Smooth muscle cell (in vitro differentiated cells): ENCODE data around the gene TIGD1. TPM values are rescaled to one million over a fixed set of nuclear protein-coding genes. Genes with fewer than 3 reads are reported as not detected.

Source experiments
- DNase-seq: peaks from one replicate; lab custom pipeline; 2025; ENCODE audit not compliant: unreplicated experiment; lab: John Stamatoyannopoulos, UW
- H2AFZ ChIP-seq: fragments of 200-600 bp; sonication (generic); 2 replicates; pipeline ENCODE4 v1.6.0; 2016; ENCODE audit warnings: antibody characterized with exemption, low read depth, mild to moderate bottlenecking
- H3F3A ChIP-seq: fragments of 200-600 bp; sonication (generic); 2 replicates; pipeline ENCODE4 v1.6.0; 2017; ENCODE audit warnings: antibody characterized with exemption, low read depth
- H3K27ac ChIP-seq: fragments of 200-600 bp; sonication (generic); 2 replicates; pipeline ENCODE4 v1.5.1; 2016; ENCODE audit warnings: low read depth, mild to moderate bottlenecking
- H3K27me3 ChIP-seq: fragments of 200-600 bp; sonication (generic); 2 replicates; pipeline ENCODE4 v1.6.1; 2016; ENCODE audit warnings: low read depth, mild to moderate bottlenecking
- H3K36me3 ChIP-seq: fragments of 200-600 bp; sonication (generic); 2 replicates; pipeline ENCODE4 v1.5.1; 2016; ENCODE audit warnings: low read depth
- H3K4me1 ChIP-seq: fragments of 200-600 bp; sonication (generic); 2 replicates; pipeline ENCODE4 v1.5.1; 2016; ENCODE audit warnings: low read depth
- H3K4me2 ChIP-seq: fragments of 200-600 bp; sonication (generic); 2 replicates; pipeline ENCODE4 v1.6.0; 2016; ENCODE audit warnings: mild to moderate bottlenecking
- H3K4me3 ChIP-seq: fragments of 200-600 bp; sonication (generic); 2 replicates; pipeline ENCODE4 v1.5.1; 2016; ENCODE audit warnings: mild to moderate bottlenecking
- H3K79me2 ChIP-seq: fragments of 200-600 bp; sonication (generic); 2 replicates; pipeline ENCODE4 v1.6.0; 2016; ENCODE audit warnings: low read depth, mild to moderate bottlenecking
- H3K9ac ChIP-seq: fragments of 200-600 bp; sonication (generic); 2 replicates; pipeline ENCODE4 v1.6.0; 2016; ENCODE audit warnings: low read depth
- H3K9me3 ChIP-seq: fragments of 200-600 bp; sonication (generic); replicated peaks from 2 replicates; pipeline ENCODE4 v1.5.1; 2016; ENCODE audit warnings: low read depth
- H4K20me1 ChIP-seq: fragments of 200-600 bp; sonication (generic); 2 replicates; pipeline ENCODE4 v1.6.0; 2016; ENCODE audit warnings: low read depth
- CTCF ChIP-seq: fragments of 200-600 bp; sonication (generic); IDR thresholded peaks from 2 replicates; pipeline ENCODE4 v1.5.1; 2017; ENCODE audit warnings: borderline replicate concordance, mild to moderate bottlenecking, antibody characterized with exemption; ENCODE audit not compliant: insufficient read depth, poor library complexity, severe bottlenecking
- WGBS: methylation state at CpG from one replicate; pipeline ENCODE4 v1.1.7; 2016; ENCODE audit warnings: low lambda C conversion rate; 5-methylcytosine and 5-hydroxymethylcytosine counted together
- polyA plus RNA-seq: library from polyadenylated mRNA; unstranded; fragments of >200 nt; fragmentation: Nextera tagmentation; extraction: Ambion mirVana; gene quantifications from 2 replicates; pipeline ENCODE4 v1.2.1, GENCODE V29; 2016
- total RNA-seq: library from RNA; depleted of rRNA; stranded (reverse); fragments of >200 nt; gene quantifications from 2 replicates; pipeline ENCODE4 v1.2.3, GENCODE V29; 2014

The TIGD1 gene
- total and polyA plus RNA-seq, 2 experiments from 2014 or later, result 2.9 to 8.1 TPM

GRCh38 chr2:232593982-232594381 is 43.6 kb upstream of the TIGD1 start:
- TF ChIP-seq CTCF, result no peak
- no peak overlapping the region for H3K4me3 ChIP-seq
- 70% methylated on average over 7 of the region's 7 CpGs for WGBS

DNA sequence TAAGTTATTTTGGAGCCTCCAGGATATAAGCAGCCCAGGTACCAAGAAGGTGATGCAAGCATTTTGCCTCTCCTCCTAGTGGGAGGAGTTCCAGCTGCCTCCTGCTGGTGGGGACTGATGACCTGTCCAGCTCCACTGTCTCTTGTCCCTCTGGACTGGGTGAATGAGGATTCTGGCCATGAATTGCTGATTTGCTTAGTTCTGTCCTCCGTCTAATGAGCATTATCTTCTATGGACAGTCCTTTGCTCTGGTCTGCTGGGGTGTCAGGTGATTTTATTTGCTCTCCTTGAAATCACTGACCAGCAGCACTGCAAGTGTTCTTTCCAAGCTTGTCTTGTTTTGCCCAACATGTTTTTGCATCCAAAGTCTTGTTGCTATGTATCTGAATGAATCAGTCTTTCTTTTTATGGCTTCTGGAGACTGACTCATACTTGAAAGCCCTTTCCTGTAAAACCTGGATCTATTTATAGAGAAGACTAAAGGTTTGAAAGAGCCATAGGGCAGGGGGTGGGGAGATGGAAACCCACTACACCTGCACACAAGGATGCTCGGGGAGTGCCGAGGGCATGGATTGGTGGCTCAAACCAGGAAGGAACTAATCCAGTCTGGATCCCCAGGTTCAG is 42.5 kb upstream of the TIGD1 start:
- Histone ChIP-seq H3K36me3 (no peaks in the 10 kb centered on the region), H3K27me3 (no peaks in the 10 kb centered on the region), H3K4me1 (no peaks in the 10 kb centered on the region), H3F3A (no peaks in the 10 kb centered on the region), H3K27ac (peak overlapping the region; percentile 92), H4K20me1 (no peaks in the 10 kb centered on the region), H3K4me3 (no peak overlapping the region), H3K9ac (peak overlapping the region; percentile 60), H3K4me2 (peak overlapping the region; percentile 1), H2AFZ (no peak overlapping the region), H3K9me3 (no peaks in the 10 kb centered on the region), H3K79me2 (no peaks in the 10 kb centered on the region)
- whole genome bisulfite sequencing, result 78% methylated on average over 3 of the region's 3 CpGs
- no peak for TF ChIP-seq CTCF
- no peak for DNase-seq

More at GRCh38 chr2:232593982-232594381, 43.6 kb upstream of the TIGD1 start:
- Histone ChIP-seq H3K4me2 (no peak overlapping the region), H3F3A (no peaks in the 10 kb centered on the region), H2AFZ (no peak overlapping the region), H4K20me1 (no peaks in the 10 kb centered on the region), H3K36me3 (no peaks in the 10 kb centered on the region), H3K4me1 (no peaks in the 10 kb centered on the region), H3K9ac (peak overlapping the region; percentile 60), H3K27ac (peak overlapping the region; percentile 92), H3K9me3 (no peaks in the 10 kb centered on the region), H3K27me3 (no peaks in the 10 kb centered on the region), H3K79me2 (no peaks in the 10 kb centered on the region)
- no peak for DNase-seq

DNA sequence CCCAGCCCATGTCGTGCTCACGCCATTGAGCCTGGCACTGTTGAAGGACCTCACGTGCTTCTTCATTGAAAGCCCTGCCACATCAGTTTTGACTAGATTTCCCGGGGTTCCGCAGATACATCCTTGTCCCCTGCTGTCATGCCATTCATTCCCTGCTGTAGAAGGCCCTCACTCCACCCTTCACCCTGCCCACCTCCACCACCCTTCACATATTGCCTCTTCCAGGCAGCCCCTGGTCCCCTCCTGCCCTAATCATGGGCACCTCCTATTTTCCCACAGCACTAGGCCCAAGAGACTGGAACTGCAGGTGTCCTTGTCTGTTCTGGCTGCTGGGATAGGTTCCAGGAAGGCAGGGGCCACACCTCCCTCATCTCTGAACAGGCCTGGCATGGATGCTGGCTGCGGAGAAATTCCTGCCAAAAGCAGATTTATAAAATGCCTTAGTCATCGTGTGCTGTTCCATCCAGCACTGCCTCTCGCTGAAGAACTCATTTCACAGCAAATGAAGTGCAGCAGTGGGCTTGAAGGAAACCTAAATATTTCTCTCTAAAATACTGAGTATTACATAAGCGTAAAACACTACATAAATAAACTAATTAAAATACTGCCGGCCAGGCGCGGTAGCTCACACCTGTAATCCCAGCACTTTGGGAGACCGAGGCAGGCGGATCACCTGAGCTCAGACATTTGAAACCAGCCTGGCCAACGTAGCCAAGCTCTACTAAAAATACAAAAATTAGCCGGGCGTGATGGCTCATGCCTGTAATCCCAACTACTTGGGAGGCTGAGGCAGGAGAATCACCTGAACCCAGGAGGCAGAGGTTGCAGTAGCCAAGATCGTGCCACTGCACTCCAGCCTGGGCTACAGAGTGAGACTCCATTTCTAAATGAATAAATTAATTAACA is 38.6 kb upstream of the TIGD1 start:
- no peak overlapping the region for H3K27ac ChIP-seq
- WGBS, result 88% methylated on average over 18 of the region's 18 CpGs
- H2AFZ ChIP-seq, result no peak overlapping the region
- H3F3A ChIP-seq, result no peaks in the 10 kb centered on the region
- H3K9me3 ChIP-seq, result no peaks in the 10 kb centered on the region
- no peaks in the 10 kb centered on the region for H3K36me3 ChIP-seq
- no peak for DNase-seq
- H3K27me3 ChIP-seq, result no peaks in the 10 kb centered on the region
- no peaks in the 10 kb centered on the region for H3K4me1 ChIP-seq
- no peak overlapping the region for H3K4me3 ChIP-seq
- H3K4me2 ChIP-seq, result no peak overlapping the region
- no peaks in the 10 kb centered on the region for H4K20me1 ChIP-seq
- no peaks in the 10 kb centered on the region for H3K79me2 ChIP-seq
- TF ChIP-seq CTCF, result no peak
- no peak overlapping the region for H3K9ac ChIP-seq
